Fibroblast of peridontal ligament (primary cell): ENCODE results near the gene RHCE.
A peak's percentile ranks its signal among the peaks of the same experiment; 100 is the strongest.
"Not testable (repeated sequence)": the region's sequence is repeated elsewhere in the genome, so short reads cannot be mapped to it uniquely, and the experiment has no call there.

ENCODE experiments used
- DNase-seq: peaks from one replicate; pipeline ENCODE4 v3.0.0-alpha.2; 2010; ENCODE audit errors: extremely low read depth

RHCE gene

DNA sequence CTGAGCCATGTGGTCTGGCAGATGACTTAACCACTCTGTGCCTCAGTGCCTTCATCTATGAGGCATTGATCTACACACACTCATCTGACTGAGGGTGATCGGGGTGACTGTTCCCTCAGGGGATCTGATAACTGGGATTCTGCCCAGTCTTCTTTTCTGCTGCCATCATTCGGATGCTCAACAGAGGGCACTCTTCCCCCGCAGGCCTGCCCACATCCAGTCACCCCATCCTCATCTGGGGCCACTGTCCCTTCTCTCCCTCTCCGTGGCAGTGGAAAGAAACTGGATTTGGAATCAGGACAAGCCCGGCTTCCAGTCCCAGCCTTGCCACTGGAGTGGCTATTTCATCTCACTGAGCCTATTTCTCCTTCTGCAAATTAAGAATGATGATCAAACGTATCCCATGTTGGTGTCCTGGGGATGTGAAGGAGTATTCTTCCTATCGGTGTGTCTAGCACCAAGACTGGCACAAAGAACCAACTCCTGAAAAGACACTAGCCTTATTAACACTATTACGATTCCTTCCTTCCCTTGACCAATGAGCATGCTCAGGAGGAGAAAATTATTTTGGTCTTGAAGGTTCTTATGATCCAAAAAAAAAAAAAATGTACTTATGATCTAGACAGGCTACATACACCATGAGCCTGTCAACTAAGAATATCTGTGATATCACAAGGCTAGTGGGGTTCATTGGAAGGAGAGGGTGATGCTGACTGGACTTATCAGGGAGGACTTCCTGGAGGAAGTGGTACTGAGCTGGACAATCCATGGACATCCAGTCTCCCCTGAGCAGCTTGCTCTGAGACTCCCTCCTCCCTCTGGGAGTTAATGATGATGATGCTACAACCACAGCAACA is 17.4 kb downstream of the RHCE start:
- DNase-seq, result not testable (repeated sequence)

DNA sequence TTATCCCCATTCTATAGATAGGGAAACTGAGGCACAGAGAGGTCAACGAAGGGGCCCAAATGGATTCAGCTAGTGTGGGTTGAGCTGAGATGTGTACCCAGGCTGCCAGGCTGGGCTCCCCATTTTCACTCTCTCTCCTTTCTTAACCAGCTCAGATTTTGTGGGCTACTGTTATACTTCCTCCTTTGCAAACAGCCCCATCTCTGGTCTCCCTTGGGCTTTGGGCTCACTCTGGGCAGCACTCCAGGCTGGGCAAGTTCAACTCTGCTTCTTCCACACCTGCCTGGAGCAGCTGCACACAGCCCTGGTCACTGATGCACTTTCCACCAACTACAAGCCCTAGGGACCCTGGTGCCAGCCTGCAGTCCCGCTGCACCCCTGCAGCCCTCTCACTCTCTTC is 22.5 kb downstream of the RHCE start:
- not testable (repeated sequence) for DNase-seq

DNA sequence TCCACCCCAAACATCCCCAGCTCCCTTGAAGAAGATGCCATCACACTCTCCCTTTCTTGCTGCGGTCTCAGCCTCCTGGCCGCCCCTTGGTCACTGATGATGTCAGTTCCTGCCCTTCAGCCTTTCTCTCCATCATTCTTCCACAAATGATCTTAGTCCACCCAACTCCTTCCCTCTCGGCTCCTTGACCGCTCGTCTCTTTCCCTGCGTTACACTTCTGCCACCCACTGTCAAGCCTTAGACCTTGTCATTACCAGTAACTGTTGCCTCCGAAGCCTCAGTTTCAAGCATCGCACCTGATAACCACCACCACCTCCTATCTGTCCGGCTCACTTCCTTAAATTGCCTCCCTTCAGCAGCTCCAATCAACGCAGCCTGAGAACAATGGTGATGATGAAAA is 23.1 kb downstream of the RHCE start:
- not testable (repeated sequence) for DNase-seq

DNA sequence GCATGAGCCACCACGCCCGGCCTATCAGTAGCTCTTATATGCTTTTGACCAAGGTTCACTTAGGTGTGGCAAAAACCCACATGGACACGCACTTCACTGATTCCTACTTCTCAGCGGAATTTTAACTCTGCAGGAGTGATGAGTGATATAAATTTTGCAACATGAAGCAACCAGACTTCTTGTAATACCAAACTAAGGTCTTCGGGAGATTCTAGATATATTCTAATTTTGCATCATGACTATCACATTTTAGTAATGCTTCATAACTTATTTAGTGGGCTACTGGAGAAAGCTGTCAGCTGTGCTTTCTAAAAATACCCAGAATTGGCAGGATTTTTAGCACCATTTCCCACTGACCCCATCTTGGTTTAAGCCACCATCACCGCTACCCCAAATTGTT is 27.8 kb downstream of the RHCE start:
- DNase-seq, result no peak

DNA sequence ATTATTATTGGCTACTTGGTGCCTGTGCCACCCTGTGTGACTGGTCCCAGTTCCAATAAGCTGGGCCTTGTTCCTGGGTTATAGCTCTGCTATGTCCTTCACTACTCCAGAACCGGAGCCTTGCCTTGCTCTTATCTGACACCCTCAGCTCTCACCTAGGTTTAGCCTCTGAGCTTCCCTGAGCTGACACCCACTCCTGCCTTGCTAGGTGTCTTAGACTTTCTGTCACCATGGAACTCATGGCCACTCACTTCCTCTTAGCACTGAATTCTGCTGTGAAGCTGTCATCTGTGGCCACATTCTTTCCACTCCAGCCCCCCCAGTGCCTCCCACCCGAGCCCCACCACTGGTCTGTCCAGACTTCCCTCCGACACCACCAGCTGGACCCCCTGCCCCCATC is 30.9 kb downstream of the RHCE start:
- not testable (repeated sequence) for DNase-seq

DNA sequence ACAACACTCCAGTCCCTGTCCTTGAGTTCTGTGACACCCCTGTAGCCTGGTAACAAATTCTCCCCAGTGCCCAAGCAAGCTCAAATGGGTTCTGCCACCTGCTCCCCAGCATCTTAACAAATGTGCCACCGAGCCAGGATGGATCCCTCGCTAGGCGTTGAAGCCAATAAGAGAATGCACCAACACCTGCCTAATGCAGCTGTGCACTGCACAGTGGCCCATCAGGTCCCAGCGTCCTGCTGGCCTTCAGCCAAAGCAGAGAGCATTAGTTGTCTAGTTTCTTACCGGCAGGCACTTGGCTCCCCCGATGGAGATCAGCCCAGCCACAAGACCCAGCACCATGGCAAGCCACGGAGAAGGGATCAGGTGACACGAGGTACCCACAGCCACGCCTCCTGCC is 31.9 kb downstream of the RHCE start:
- DNase-seq, result not testable (repeated sequence)

DNA sequence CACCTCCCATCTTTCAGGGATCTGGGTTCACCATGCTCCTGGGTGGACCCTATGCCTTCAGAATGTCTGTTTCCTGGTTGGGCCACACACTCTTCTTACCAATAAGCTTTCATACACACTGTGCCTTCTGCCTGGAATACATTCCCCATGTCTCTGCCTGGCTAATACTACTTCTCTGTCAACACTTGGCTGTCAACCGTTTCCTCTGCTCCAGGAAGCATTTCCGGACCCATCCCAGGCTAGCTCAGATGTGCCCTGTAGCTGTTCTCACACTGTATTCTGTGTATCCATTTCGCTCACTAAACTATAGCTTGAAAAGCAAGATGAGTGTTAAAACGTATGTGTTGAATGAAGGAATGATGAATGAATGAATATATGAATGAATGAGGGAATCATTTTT is 33.5 kb downstream of the RHCE start:
- not testable (repeated sequence) for DNase-seq

DNA sequence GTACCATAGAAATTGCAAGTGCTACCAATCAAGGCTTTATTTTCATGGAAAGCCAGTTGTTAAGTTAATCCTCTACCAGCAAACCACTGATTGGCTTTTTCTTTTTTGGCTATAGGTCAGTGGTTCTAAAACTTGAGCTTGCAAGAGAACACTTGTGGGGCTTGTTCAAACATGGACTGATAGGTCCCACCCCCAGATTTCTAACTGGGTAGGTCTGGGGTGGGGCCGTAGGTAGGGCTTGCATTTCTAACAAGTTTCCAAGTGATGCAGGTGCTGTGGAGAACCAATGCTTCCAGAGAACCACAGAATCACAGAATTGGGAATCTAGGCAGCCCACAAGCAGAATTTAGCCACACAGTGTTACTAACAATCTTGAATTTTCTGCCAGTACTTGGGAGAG is 36.8 kb downstream of the RHCE start:
- DNase-seq, result not testable (repeated sequence)

DNA sequence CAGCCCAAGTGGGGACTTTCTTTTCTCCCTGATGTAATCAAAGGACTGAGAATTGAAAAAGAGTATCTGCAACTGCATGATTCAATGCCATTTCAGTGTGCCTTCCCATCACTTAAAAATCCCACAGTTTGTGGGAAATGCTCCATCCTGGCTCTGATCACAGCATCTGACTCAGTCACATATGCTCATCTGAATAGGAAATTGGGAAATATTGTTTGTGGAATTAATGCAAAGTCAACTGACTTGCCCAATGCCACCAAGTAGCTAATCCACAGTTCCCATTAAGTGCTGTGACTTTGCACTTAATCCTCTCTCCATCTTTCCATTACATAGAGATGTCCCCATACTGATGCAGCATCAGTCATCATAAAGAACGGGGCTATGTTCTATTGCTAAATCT is 37.5 kb downstream of the RHCE start:
- peak; percentile 94 for DNase-seq

DNA sequence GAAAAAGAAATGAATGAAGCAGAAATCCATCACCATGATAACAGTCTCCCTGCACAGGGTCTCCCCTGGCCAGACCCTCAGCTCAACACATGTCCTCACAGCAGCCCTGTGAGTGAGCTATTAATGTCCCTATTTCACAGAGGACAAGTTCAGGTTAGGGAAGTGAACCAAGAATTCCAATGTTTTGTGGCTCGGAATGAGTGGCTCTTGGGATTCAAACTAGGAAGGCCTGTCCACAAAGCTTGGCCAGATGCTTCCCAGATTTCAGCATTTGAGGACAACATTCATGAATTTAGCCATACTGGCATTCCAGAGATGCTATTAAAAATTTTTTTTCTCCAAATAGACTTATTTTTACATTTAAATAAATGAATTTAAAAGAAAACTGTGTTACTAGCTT is 38.1 kb downstream of the RHCE start:
- DNase-seq, result peak; percentile 23

DNA sequence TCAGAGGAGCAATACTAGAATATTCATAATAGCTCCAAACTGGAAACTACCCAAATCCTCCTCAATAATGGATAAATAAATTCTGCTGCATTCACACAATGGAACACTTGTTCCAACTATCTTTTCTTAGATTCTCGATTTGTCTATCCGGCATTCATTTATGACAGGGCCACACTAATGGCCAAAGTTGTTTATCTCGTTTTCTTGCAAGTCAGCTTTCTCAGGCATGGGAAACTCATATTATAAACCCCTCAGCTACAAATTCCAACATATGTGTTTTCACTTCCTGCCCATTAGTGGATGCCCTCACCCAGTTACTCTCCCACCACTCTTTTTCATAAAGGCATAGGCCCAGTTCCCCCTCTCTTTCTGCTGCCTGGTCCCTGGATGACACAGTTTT is 42.3 kb downstream of the RHCE start:
- not testable (repeated sequence) for DNase-seq

DNA sequence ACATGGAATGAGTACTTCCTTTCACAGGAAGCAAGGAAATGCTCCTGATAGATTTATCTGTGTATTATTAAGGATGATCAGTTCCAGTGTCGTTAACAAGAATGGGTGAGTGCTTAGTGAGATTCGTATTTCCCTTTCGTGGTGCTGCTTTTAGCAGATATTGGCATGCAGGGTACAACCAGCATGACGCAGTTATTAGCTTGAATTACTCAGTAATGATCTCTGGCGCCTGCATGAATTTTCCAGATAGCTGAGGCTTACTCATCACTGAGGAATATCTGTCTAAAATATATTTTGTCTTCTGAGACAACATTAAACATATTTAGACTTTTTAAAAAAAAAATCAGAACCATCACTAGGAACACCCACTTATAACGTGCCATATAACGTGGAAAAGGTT is 48.9 kb downstream of the RHCE start:
- peak; percentile 88 for DNase-seq

DNA sequence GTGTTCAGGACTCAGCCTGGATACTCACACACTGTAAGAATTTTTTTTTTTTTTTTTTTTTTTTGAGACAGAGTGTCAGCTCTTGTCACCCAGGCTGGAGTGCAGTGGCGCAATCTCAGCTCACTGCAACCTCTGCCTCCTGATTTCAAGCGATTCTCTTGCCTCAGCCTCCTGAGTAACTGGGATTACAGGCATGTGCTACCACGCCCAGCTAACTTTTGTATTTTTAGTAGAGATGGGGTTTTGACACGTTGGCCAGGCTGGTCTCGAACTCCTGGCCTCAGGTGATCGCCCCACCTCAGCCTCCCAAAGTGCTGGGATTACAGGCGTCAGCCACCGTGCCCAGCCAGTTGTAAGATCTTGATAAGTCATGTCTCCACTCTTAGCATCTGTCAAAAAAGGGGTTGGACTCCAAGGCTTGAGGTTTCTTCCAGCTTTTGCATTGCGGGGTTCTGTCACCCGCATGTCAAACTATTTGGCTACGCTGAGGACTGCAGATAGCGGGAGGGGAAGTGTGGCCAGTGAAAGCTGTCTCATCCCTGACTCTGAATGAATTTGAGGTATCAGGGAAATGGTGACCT is 50.8 kb downstream of the RHCE start:
- DNase-seq, result not testable (repeated sequence)

DNA sequence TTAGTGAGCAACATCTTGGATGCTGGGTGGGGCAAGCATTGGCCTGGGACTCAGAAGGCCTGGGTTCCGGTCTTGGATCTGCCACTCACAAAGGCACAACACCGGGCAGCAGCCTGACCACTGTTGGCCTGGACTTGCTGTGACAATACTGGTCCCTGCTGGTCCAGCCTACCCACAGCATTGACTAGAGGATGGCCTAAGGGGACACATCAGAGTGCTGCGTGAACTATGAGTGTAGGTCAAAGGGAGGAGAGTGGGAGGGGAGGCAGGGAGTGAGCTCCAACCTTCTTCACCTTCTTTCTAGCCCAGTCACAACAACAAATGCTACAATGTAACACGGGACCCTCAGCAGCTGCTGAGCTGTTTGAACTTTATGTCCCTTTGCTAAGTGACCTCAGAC is 51.4 kb downstream of the RHCE start:
- DNase-seq, result no peak

DNA sequence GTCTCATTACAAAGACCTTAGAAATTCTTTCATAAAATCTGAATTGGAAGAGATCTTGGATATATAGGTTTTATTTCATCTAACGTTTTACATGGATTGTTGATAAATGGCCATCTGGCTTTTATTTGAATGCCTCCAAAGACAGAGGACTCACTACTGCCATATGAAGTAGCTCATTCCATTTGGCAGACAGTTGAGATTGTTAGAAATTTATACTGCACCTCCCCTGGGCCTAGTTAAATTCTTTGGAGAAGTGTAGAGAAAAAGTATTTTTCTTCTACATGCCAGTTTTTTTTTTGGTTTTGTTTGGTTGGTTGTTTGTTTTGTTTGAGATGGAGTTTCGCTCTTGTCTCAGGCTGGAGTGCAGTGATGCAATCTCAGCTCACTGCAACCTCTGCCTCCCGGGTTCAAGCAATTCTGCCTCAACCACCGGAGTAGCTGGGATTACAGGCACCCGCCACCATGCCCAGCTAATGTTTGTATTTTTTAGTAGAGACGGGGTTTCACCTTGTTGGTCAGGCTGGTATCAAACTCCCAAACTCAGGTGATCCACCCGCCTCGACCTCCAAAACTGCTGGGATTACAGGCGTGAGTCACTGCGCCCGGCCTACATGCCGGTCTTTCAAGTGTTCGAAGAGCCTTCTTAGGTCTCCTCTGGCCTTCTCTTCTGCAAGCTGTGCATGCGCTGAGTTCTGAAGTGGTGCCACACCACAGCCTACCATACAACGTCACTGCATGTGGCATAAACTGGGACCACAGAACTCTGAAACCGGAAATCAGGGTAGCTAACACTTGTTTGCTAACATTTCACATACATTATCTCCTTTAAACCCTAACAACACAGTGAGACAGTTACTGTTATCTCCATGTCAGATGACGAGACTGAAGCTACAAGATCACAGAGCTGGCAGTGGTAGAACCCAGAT is 57.7 kb downstream of the RHCE start:
- DNase-seq, result not testable (repeated sequence)

DNA sequence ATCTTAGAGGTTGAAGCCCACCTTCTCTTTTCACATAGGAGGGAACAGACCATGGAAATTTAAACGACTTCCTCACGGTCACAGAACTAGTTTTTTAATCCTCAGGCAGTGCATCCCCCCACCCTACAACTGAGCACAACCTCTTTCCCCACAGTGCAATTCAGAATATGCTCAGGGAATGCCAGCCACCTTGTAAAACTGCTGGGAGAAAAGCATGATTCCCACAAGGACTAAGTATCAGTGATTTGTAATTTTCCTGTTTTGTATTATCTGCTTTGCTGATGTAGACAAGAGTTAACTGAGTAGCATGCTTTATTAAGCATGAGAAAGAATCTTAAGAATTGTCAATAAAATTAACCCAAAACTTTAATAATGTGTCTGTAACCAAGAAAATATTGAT is 58.7 kb downstream of the RHCE start:
- DNase-seq, result no peak

DNA sequence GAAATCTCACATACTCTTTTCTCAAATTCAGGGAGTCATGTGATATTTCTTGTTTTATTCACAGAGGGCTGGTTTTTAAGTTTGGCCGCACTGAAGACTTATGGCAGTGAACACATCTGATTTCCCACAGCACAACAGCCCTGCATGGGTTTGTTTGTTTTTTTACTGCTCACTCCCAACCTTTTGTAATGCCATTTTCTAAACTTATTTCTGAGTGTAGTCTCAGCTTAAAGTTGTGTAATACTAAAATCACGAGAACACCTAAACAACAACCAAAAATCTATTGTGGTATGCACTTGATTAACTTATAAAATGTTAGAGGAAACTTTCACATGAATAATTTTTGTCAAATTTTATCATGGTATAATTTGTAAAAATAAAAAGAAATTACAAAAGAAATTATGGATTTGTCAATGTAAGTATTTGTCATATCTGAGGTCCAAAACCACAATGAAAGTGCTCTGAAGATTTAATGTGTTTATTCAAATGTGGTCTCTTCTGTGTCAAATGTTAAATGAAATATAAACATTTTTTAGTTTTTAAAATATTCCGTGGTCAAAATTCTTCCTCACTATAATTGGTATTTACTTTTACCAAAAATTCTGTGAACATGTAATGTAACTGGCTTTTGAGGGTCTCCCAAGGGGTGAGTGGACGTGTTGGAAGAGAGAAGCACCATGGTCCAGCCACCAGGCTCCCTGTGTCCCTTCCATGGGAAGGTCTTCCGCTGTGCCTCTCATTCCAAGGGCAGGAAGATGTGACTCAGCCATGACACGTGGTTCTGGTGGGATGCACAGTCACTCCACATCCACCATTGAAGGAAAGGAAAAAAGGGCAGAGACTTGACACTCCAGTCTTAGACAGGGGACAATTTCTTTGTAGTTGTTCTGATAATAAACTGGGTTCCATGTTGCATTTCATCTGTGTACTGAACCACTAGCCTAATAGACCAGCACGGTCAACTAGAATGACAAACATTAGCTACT is 59.7 kb downstream of the RHCE start:
- DNase-seq, result peak; percentile 88

DNA sequence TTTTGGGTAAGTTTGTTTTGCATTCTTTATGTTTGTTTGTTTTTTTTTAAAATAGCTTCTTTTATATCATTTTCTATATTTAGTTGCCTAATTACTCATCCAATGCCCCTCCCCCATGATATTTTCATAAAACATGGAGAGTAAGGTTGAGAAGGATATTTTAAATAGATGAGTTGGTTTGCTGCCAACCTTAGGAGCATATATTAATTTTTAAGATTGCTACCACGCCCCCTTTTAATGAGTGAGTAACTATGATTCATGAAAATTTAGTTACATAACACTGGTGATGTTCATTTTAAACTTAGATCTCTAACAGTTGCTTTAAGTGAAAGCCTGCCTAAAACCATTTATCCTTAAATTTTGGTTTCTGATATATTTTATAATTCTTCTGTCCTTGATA is 63.8 kb downstream of the RHCE start:
- DNase-seq, result peak; percentile 41

DNA sequence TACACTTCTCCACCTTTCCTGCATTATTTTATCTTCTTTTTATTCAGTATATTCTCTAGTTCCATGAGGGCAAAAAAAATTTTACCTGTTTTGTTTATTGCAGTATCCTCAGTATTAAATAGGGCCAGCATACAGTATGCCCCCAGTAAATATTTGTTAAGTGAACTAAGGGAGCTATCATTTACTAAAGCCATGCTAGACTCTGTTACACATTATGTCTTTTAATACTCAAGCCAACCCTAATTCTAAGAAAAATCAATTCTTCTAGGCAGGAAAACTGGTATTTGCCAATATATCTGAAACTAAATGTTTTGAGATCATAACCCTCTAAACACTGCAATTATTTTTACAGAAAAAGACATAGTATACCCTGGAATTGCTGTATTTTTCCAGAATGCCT is 64.2 kb downstream of the RHCE start:
- DNase-seq, result no peak

DNA sequence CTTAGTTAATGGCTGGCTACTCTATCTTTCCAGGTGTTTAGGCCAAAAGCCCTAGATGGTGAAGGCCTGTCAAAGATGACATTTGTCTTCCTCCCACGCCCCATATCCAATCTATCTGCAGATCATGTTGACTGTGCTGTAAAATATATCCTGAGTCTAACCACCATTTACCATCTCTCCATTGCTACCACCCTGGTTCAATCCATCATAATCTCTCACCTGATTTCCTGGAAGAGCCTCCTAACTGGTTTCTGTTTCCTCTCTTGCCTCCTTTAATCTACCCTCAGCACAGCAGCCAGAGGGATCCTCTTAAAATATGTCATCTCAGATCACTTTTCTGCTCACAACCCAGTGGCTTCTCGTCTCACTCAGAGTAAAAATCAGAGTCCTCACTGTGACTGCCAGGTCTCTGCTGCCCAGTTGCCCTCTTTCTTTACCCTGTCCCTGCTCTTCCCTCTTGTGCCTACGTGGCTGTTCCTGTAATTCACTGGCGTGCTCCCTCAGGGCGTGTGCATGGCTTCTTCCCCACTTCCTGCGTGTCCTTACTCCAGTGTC is 64.7 kb downstream of the RHCE start:
- DNase-seq, result no peak

DNA sequence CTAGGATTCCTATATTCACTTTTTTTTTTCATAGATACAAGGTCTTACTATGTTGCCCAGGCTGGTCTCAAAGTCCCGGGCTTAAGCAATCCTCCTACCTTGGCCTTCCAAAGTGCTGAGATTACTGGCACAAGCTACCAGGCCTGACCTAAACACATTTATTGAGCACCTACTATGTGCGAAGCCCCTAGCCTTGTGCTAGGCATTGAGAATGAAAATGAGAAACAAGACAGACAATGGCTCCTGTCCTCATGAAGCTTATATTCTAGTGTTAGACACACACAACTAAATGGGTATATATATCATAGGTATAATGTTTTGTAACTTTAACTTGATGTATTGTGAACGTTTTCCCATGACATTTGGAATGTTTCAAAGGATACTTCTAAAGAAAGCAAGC is 71.0 kb downstream of the RHCE start:
- no peak for DNase-seq
